DND-41 (cell line): ENCODE measurements around the gene CCDC70.

Experiments used
- CTCF ChIP-seq: IDR thresholded peaks from 2 replicates; pipeline ENCODE4 v1.5.1; 2012; ENCODE audit warnings: borderline replicate concordance, low read length, moderate library complexity, mild to moderate bottlenecking; ENCODE audit not compliant: poor library complexity, severe bottlenecking; ENCODE audit errors: extremely low read depth
- EZH2 ChIP-seq: IDR thresholded peaks from 3 replicates; pipeline ENCODE4 v1.6.1; 2012; ENCODE audit warnings: borderline replicate concordance, low read depth, mild to moderate bottlenecking, moderate library complexity, low read length, inconsistent platforms; ENCODE audit not compliant: severe bottlenecking

- TF ChIP-seq CTCF (no peak), EZH2 (no peak)
Observed at GRCh38 chr13:51823863-51824262, 37.9 kb upstream of the CCDC70 start.
